Activated CD4-positive, alpha-beta memory T cell treated with anti-CD3 and anti-CD28 coated beads, Interleukin-2, amount 10 ng/mL, durations not matched to agents 7 days and 5 days (primary cell): Measurements from ENCODE around the gene ZNF691. TPM values are rescaled to one million over a fixed set of nuclear protein-coding genes. Genes with fewer than 3 reads are reported as not detected.

Source experiments
- CTCF ChIA-PET: fragments of 350-600 bp; sonication (Branson Sonifier 250); formaldehyde crosslinking; loops from one replicate; lab custom pipeline; 2021; ENCODE audit warnings: antibody characterized with exemption, inconsistent platforms; lab: Charles Lee
- POLR2A ChIA-PET: fragments of 350-600 bp; sonication (Branson Sonifier 250); formaldehyde crosslinking; loops from one replicate; lab custom pipeline; 2021; ENCODE audit warnings: antibody characterized with exemption; lab: Charles Lee
- DNase-seq: peaks from one replicate; pipeline ENCODE4 v3.0.0-alpha.2; 2020
- H3K27ac Mint-ChIP-seq: one replicate; pipeline ENCODE4 v1.8.0; 2021; ENCODE audit warnings: mild to moderate bottlenecking, mixed read lengths
- H3K27me3 Mint-ChIP-seq: one replicate; pipeline ENCODE4 v1.8.0; 2021; ENCODE audit warnings: mixed read lengths
- H3K36me3 Mint-ChIP-seq: one replicate; pipeline ENCODE4 v1.8.0; 2021; ENCODE audit warnings: low read depth, mixed read lengths
- H3K4me1 Mint-ChIP-seq: one replicate; pipeline ENCODE4 v1.8.0; 2021; ENCODE audit warnings: mixed read lengths
- H3K4me3 Mint-ChIP-seq: one replicate; pipeline ENCODE4 v1.8.0; 2021; ENCODE audit warnings: mild to moderate bottlenecking, mixed read lengths
- H3K9me3 Mint-ChIP-seq: one replicate; pipeline ENCODE4 v1.8.0; 2021; ENCODE audit warnings: mixed read lengths
- total RNA-seq, 2 experiments: library from RNA; stranded (reverse); gene quantifications; one replicate each; pipeline ENCODE4 v1.2.3, GENCODE V29; 2021

ZNF691 gene
- total RNA-seq, 2 experiments from 2014 or later: 10.4 to 12.6 TPM

- H3K27ac Mint-ChIP-seq: no peak overlapping the region
- no peak overlapping the region for H3K4me3 Mint-ChIP-seq
- no peaks in the 10 kb centered on the region for H3K4me1 Mint-ChIP-seq
- POLR2A ChIA-PET: interaction anchor here (0.7 kb wide), 1 partner anchor 68 kb away, joined by 3 read pairs; the partner anchor contains the start of genes C1orf50 and P3H1
- no peaks in the 10 kb centered on the region for H3K27me3 Mint-ChIP-seq
- no peaks in the 10 kb centered on the region for H3K9me3 Mint-ChIP-seq
- CTCF ChIA-PET: interaction anchor here (1.7 to 1.8 kb wide), 2 partner anchors 11 to 238 kb away, joined by 4 to 7 read pairs; partner anchors contain the start of gene ZNF691
- H3K36me3 Mint-ChIP-seq: no peaks in the 10 kb centered on the region
- no peak for DNase-seq
Measured at GRCh38 chr1:42835422-42835821, 11.0 kb upstream of the ZNF691 start.

- H3K9me3 Mint-ChIP-seq: no peaks in the 10 kb centered on the region
- ChIA-PET POLR2A (interaction anchor here (1.1 to 2.1 kb wide), 3 partner anchors 9 to 71 kb away, joined by 3 to 8 read pairs (median 4); partner anchors contain the start of genes C1orf50, P3H1 and ZNF691), CTCF (interaction anchor here (1.0 kb wide), 1 partner anchor 9 kb away, joined by 4 read pairs; the partner anchor contains the start of gene ZNF691)
- no peak for DNase-seq
- no peaks in the 10 kb centered on the region for H3K27me3 Mint-ChIP-seq
- H3K4me1 Mint-ChIP-seq: no peaks in the 10 kb centered on the region
- H3K4me3 Mint-ChIP-seq: no peak overlapping the region
- H3K27ac Mint-ChIP-seq: no peak overlapping the region
- no peaks in the 10 kb centered on the region for H3K36me3 Mint-ChIP-seq
Measured at GRCh38 chr1:42837709-42838108, 8.7 kb upstream of the ZNF691 start.

- Mint-ChIP-seq H3K27me3 (no peaks in the 10 kb centered on the region), H3K4me1 (no peaks in the 10 kb centered on the region), H3K4me3 (no peak overlapping the region), H3K36me3 (no peaks in the 10 kb centered on the region), H3K27ac (no peak overlapping the region), H3K9me3 (no peaks in the 10 kb centered on the region)
- ChIA-PET POLR2A (interaction anchor here (1.1 to 2.1 kb wide), 3 partner anchors 8 to 18 kb away, joined by 3 to 8 read pairs (median 4); partner anchors contain the start of gene ZNF691), CTCF (interaction anchor here (1.0 kb wide), 1 partner anchor 8 kb away, joined by 4 read pairs; the partner anchor contains the start of gene ZNF691)
- no peak for DNase-seq
Measured at GRCh38 chr1:42838482-42839190, 7.8 kb upstream of the ZNF691 start.

- Mint-ChIP-seq H3K4me1 (peaks cover 3% of the 10 kb centered on the region), H3K27me3 (no peaks in the 10 kb centered on the region), H3K27ac (no peak overlapping the region), H3K4me3 (no peak overlapping the region), H3K36me3 (no peaks in the 10 kb centered on the region), H3K9me3 (no peaks in the 10 kb centered on the region)
- ChIA-PET CTCF (no interaction called here), POLR2A (interaction anchor here (1.0 kb wide), 1 partner anchor 25 kb away, joined by 3 read pairs; the partner anchor contains the start of gene ERMAP)
- DNase-seq: no peak
Measured at GRCh38 chr1:42841010-42841409, 5.4 kb upstream of the ZNF691 start.

GRCh38 chr1:42841440-42842147, 4.8 kb upstream of the ZNF691 start:
- DNase-seq: no peak
- H3K27ac Mint-ChIP-seq: no peak overlapping the region
- no peak overlapping the region for H3K4me3 Mint-ChIP-seq
- no peaks in the 10 kb centered on the region for H3K36me3 Mint-ChIP-seq
- no peaks in the 10 kb centered on the region for H3K27me3 Mint-ChIP-seq
- H3K9me3 Mint-ChIP-seq: no peaks in the 10 kb centered on the region
- CTCF ChIA-PET: no interaction called here
- POLR2A ChIA-PET: interaction anchor here (1.0 kb wide), 1 partner anchor 25 kb away, joined by 3 read pairs; the partner anchor contains the start of gene ERMAP
- peaks cover 6% of the 10 kb centered on the region for H3K4me1 Mint-ChIP-seq

- Mint-ChIP-seq H3K4me1 (peaks cover 30% of the 10 kb centered on the region), H3K9me3 (no peaks in the 10 kb centered on the region), H3K27me3 (no peaks in the 10 kb centered on the region), H3K27ac (no peak overlapping the region), H3K36me3 (peaks cover 9% of the 10 kb centered on the region), H3K4me3 (no peak overlapping the region)
- CTCF ChIA-PET: interaction anchor here (1.0 kb wide), 1 partner anchor 382 kb away, joined by 3 read pairs; no protein-coding TSS in a partner anchor
- POLR2A ChIA-PET: interaction anchor here (0.9 kb wide), 1 partner anchor 77 kb away, joined by 3 read pairs; no protein-coding TSS in a partner anchor
- DNase-seq: no peak
Measured at GRCh38 chr1:42844592-42845140, 1.7 kb upstream of the ZNF691 start.

- no peak for DNase-seq
- Mint-ChIP-seq H3K4me3 (no peak overlapping the region), H3K4me1 (peaks cover 33% of the 10 kb centered on the region), H3K27ac (no peak overlapping the region), H3K36me3 (peaks cover 14% of the 10 kb centered on the region), H3K9me3 (no peaks in the 10 kb centered on the region), H3K27me3 (no peaks in the 10 kb centered on the region)
- ChIA-PET CTCF (interaction anchor here (1.0 to 2.4 kb wide), 4 partner anchors 68 to 382 kb away, joined by 3 to 29 read pairs (median 12); partner anchors contain the start of genes C1orf50 and P3H1), POLR2A (interaction anchor here (0.6 to 3.8 kb wide), 4 partner anchors 28 to 162 kb away, joined by 3 to 32 read pairs (median 24); partner anchors contain the start of genes C1orf50, ERMAP, P3H1 and SVBP)
Measured at GRCh38 chr1:42845193-42845592, 1.2 kb upstream of the ZNF691 start.

- Mint-ChIP-seq H3K36me3 (peaks cover 21% of the 10 kb centered on the region), H3K4me3 (peak overlapping the region; percentile 87), H3K27me3 (no peaks in the 10 kb centered on the region), H3K4me1 (peaks cover 33% of the 10 kb centered on the region), H3K9me3 (peaks cover 2% of the 10 kb centered on the region), H3K27ac (peak overlapping the region; percentile 79)
- ChIA-PET POLR2A (interaction anchor here (0.6 to 3.8 kb wide), 17 partner anchors 13 to 543 kb away, joined by 3 to 32 read pairs (median 5); partner anchors contain the start of genes C1orf50, ELOVL1, ERMAP and MED8), CTCF (interaction anchor here (0.5 to 2.4 kb wide), 29 partner anchors 8 to 508 kb away, joined by 3 to 29 read pairs (median 4); partner anchors contain the start of genes C1orf50, ERMAP, P3H1 and SVBP)
- no peak for DNase-seq
Measured at GRCh38 chr1:42845866-42846256, 552 bp upstream of the ZNF691 start.

GRCh38 chr1:42847111-42847595, 740 bp downstream of the ZNF691 start:
- ChIA-PET POLR2A (interaction anchor here (0.6 to 3.8 kb wide), 13 partner anchors 9 to 521 kb away, joined by 3 to 32 read pairs (median 5); partner anchors contain the start of genes C1orf50, ELOVL1, ERMAP and P3H1), CTCF (interaction anchor here (1.1 to 2.4 kb wide), 13 partner anchors 9 to 226 kb away, joined by 3 to 29 read pairs (median 7); partner anchors contain the start of genes C1orf50, P3H1 and YBX1)
- H3K9me3 Mint-ChIP-seq: peaks cover 4% of the 10 kb centered on the region
- peaks cover 33% of the 10 kb centered on the region for H3K4me1 Mint-ChIP-seq
- no peaks in the 10 kb centered on the region for H3K27me3 Mint-ChIP-seq
- peak overlapping the region; percentile 87 for H3K4me3 Mint-ChIP-seq
- no peak for DNase-seq
- H3K27ac Mint-ChIP-seq: peak overlapping the region; percentile 79
- H3K36me3 Mint-ChIP-seq: peaks cover 32% of the 10 kb centered on the region

- Mint-ChIP-seq H3K27ac (peak overlapping the region; percentile 79), H3K4me3 (peak overlapping the region; percentile 87), H3K36me3 (peaks cover 37% of the 10 kb centered on the region), H3K9me3 (peaks cover 4% of the 10 kb centered on the region), H3K4me1 (peaks cover 33% of the 10 kb centered on the region), H3K27me3 (no peaks in the 10 kb centered on the region)
- ChIA-PET CTCF (interaction anchor here (1.1 to 2.4 kb wide), 5 partner anchors 26 to 225 kb away, joined by 3 to 10 read pairs (median 7); partner anchors contain the start of gene YBX1), POLR2A (interaction anchor here (0.6 to 3.8 kb wide), 8 partner anchors 10 to 512 kb away, joined by 3 to 32 read pairs (median 8); partner anchors contain the start of genes C1orf50, ERMAP, P3H1 and SVBP)
- DNase-seq: peak; percentile 39
Measured at GRCh38 chr1:42847721-42848460, 1.5 kb downstream of the ZNF691 start.

- no peak overlapping the region for H3K4me3 Mint-ChIP-seq
- no peaks in the 10 kb centered on the region for H3K27me3 Mint-ChIP-seq
- peaks cover 33% of the 10 kb centered on the region for H3K4me1 Mint-ChIP-seq
- peaks cover 4% of the 10 kb centered on the region for H3K9me3 Mint-ChIP-seq
- ChIA-PET POLR2A (interaction anchor here (1.3 to 3.8 kb wide), 2 partner anchors 32 to 33 kb away, joined by 4 to 32 read pairs; partner anchors contain the start of genes ERMAP and SVBP), CTCF (no interaction called here)
- peaks cover 37% of the 10 kb centered on the region for H3K36me3 Mint-ChIP-seq
- no peak overlapping the region for H3K27ac Mint-ChIP-seq
- no peak for DNase-seq
Measured at GRCh38 chr1:42848823-42849537, 2.6 kb downstream of the ZNF691 start.
